Left hindlimb (tissue), 1 donor: ENCODE results near the gene WIPF3.
A peak's percentile ranks its signal among the peaks of the same experiment; 100 is the strongest.

Experiments
- DNase-seq: peaks from one replicate; pipeline ENCODE4 v3.0.0-alpha.2; 2018

Gene WIPF3

DNA sequence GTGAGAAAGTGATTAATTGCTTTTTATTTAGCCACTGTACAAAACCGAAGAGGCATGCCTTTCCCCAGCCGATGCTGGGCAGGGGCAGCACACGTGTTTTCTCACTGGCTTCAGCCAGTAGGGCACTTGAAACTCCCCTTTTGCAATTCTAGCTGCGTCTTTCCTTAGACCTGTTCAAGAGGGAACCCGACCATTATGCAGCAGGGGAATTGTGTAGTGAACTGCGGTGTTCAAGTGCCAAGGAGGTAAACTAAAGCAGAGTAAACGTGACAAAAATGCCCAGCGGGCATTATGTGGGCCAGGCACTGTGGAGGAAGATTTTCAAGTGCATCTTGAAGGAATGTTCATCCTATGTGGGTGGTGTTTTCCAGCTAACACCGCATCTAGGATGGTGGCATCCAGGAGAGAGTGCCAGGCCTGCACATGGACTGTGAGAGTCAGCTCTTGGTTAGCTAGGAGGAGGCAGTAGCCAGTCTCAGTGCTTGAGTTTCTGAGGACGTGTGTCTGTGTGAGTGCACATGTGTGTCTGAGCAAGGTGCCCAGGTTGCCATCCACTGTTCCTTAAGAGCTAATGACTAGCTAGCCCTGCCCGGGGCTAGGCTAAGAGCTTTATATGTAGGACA lies 3.3 kb downstream of the WIPF3 start:
- no peak for DNase-seq

DNA sequence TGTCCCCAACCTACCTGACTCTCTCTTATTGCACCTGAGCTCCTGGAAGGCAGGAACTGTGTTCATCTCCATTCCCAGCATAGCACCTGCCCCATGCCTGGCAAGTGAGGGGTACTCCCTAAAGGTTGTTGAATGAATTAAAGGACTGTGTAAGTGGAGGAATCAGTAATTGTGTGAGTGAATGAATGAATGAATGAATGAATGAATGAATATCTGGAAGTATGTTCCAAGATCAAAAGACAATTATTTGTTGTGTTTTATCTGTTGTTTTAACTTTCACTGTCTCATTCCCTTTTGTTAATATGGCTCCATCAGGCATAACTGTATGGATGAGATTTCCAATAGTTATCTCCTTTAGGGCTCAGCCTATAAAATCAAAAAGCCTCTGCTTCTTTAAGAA lies 4.0 kb downstream of the WIPF3 start:
- DNase-seq = no peak

DNA sequence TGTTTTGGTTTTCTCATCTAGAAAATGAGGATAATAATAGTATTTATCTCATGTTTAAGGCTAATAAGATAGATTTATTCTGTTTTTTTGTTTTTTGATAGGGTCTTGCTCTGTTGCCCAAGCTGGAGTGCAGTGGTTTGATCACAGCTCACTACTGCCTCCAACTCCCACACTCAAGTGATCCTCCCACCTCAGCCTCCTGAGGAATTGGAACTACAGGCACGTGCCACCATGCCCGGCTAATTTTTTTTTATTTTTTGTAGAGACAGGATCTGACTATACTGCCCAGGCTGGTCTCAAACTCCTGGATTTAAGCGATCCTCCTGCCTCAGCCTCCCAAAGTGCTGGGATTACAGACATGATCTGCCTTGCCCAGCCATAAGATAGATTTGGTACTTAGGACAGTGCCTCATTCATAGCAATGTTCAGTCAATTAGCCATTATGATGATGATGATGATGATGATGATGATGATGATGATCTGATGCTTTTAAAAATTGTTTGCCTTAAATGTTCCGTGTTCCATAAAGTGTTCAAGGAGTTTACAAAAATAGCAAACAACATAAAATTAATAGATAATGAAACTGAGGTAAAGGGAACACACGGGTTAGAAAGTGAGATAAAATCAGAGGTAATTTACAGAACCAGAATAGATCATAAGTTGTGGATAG lies 4.6 kb downstream of the WIPF3 start:
- no peak for DNase-seq

DNA sequence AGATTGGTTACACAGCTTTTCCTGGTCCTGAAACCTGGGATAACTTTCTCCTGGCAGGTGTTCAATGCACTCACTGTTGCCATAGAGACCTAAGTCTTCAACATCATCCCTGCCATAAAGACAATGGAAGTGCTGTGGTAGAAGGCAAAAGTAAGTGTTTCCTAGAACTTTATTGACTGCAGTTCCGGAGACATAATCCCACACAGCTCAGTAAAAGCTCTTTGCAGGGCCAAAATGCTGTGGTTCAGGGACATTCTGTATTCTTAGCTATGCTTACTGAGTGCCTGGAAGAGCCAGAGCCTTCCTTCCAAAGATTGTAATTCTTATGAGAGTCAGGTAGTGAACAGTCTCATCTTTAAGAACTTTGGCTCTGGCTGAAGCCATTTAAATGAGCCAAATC lies 5.3 kb downstream of the WIPF3 start:
- DNase-seq = no peak

DNA sequence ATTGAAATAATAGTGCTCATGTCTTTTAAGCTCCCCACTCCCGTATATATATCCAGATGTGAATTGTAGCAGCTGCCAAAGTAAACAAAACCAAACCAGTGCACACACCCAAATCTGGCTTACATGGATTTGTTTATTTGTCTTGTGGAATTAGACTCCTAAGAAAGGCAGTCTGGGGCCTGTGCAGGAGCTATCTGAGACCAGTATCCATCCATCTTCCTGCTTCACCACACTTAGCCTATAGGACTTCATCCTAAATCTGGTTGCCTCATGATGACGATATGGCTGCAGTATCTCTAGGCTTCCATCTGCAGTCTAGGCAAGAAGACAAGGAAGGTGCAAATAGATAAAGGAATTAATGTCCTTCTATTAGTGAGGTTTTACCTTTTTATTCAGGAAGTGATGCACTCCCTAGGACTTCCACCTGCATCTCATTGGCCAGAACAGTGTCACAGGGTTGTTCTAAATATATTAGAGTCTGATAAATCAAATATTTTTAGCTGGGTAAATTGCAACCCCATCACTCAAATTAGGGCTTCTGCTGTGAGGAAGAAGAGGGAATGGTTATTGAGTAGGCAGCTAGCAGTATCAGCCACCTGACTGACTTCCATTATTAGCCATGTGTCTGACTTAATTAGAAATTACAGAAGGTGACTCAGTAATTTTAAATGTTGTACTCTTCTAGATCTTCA lies 6.0 kb downstream of the WIPF3 start:
- no peak for DNase-seq

DNA sequence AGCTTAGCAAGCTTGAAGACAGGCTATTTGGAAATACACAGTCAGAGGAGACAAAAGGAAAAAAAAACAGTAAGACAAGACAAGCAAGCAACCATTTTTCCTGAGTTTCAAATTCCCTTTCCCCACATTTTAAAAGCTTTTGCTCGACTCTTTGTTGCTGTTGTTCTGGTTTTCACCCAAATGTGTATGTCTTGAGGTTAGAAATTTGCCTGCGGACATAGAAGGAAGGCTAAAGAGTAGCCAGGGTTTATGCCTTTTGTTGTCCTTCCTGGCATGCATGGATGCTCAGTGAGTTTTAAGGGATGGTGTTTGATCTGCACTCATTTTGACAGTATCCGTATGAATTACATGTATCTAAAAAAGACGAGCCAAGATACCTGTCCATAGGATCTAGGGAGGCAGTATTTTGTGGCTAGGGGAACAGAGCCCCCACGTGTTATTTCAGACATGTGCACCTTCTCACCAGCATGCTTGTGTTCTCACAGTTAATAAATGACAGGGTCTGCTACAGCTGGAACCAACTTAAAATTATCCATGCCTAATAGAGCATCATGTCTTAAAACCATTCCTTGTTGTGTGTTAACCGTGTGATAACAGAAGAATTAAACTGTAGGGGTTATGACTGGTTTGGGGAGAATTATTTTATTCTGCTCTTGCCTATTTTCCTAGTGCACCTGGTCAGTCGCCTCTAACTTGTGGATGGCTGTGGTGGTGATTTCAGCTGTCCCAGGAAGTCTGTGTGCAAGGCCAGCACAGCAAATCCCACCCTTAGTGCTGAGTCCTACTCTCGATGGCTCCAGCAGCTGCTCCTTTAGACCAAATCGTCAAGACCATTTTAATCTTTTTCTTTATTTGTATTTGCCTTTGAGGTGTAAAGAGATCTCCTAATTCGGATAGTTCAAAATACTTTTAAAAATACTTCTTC lies 9.1 kb downstream of the WIPF3 start:
- no peak for DNase-seq

DNA sequence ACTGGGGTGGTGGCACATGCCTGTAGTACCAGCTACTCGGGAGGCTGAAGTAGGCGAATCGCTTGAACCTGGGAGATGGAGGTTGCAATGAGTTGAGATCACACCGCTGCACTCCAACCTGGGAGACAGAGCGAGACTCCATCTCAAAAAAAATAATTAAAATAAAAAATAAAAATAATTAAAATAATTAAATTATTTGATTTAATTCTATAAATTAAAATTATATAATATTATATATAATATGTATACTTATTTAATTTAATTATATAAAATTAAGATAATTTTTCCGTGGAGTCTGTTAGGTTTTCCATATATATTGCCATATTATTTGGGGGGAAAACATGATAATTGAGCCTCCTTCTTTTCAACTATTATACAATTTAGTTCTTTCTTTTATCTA lies 12.0 kb downstream of the WIPF3 start:
- no peak for DNase-seq

DNA sequence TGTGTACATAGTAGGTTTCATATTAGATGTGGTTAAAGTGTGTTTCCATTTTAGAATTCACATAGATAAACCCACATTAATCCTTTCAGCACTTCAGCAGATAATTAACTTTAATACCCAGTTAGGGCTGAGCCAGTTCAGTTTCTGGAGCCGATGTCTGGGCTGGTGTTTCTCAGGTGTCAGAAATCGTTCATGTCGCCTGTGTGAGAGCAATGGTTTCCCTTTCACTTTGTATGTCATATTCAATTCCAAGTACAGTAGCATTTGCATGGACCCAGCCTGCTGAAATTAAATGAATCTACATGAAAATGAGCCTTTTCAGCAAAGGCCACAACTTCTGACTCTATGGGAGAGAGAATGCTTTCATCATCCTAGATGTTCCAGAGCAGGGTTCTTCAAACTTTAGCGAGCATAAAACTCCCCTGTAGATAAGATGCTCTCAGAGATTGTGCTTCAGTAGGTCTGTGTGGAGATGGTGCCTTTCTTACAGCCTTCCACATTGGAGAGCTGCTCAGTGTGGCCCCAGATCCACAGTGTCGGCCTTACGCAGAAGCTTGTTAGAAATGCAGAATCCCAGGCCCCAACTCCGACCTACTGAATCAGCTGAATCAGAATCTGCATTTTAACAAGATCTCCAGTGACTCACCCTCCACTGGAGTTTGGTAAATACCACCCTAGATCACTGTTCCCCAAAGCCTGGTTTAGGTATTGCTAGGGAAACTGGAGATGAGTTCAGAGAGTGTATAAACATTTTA lies 19.6 kb downstream of the WIPF3 start:
- DNase-seq = no peak

DNA sequence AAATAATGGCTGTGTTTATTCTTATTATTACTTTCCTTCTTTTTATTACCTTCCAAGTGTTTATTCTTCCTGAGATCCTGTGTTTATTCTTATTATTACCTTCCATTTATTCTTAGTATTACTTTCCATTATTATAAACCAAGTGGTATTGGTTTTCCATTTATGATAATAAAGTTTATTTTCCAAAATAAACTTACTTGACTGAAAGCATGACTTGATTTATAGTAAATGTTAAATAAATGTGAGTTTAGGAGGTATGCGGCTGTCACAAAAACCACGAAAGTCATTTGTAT lies 20.2 kb downstream of the WIPF3 start:
- no peak for DNase-seq

DNA sequence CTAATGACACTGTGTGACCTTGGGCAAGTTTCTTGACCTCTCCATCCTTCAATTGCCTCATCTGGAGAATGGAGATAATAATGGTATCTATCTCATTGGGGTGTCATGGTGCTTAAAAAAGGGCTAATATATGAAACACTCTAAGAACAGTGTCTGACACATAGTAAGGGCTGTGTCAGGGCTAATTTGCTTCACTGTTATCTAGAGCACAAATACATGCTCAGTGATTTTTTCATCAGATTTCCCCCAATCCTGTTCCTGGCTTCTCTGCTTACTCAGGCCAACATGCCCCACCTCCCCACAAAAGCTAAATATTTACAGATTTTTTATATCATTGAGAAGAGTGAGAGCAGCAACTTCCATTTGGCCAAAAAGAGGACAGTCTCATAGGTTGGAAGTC lies 20.6 kb downstream of the WIPF3 start:
- no peak for DNase-seq

DNA sequence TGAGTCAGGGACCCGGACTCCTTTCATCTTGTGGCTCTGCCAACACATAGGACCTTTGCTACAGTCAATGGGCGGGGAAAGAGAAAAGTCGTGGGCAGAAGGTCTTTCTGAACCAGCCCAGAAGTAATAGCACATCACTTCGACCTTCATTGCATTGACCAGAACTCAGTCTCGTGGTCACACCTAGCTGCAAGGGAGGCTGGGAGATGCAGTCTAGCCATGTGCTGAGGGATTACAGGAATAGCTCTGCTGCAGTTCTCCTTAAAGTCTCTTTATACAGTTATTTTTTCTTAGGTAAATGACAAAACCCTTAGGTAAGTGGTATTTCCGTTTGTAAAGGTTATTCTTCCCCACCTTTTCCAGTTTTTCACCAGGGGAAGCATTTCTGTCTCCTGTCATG lies 25.4 kb downstream of the WIPF3 start:
- no peak for DNase-seq

DNA sequence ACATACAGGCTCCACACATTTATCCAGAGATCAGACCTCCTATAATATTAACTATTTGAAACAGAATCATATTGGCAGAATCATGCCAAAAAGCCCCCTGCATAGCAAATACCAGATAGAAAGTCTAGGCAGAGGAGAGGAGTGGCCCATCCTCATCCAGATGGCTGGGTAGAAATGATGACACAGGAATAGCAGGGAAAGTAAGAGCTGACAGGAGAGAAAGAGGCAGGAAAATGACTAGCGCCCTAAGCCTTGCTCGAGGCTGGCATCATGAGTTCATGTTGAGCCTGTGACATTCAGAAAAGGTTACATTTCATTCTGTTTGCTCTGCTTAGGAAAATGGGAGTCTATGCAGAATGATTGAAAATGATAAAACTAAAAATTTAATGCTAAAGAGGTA lies 27.6 kb downstream of the WIPF3 start:
- DNase-seq = no peak

DNA sequence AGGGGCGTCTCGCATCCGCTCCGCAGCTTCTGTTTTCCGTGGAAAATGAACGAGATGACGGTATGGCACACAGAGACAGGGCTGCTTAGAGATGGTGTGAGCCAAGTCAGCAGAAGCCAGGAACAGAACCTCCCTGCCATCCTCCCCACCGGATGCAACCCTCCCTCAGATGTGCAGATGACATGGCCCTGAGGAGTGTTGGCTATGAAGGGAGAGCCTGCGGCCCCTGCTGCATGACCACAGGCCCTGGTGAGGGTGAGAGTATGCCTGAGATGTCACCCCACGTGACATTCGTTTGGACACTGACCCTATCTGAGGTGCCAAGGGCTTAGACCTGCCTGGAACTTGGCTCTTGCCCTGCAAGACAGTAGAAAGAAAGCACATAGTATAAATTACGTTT lies 29.4 kb downstream of the WIPF3 start:
- no peak for DNase-seq

DNA sequence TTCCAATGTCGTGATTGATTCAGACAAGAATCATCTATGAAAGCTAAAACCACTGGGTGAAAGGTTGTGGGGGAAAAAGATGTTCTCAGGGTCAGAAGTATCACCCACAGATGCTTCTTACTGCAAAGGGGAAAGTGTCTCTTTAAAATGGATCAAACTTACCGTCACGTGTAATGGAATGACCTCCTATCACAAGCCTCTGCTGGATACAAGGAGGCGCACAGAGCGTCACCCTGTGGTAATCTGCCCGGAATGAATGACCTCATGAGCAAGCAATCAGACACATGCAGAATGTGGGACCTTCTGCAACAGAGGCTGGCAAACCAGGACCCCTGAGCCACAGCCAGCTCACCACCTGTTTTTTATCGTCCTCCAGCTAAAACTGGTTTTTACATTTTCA lies 33.0 kb downstream of the WIPF3 start:
- DNase-seq = peak; percentile 83

DNA sequence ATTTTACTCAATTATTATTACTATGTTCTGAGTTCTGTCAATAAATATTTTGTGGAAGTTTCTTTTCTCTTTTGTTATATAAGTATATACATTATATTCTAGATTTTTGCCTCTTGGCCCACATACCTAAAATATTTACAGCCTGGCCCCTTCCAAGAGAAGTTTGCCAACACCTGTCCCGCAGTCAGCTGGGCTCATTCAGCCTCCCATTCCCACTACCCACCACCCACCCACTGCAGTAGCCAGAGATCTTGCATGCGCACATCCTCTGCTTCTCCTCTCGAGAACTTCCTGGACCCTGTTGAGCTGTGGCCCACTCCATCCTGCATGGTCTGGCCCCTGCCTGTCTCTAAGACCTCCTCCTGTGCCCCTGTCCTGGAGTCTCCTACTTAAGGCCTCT lies 33.6 kb downstream of the WIPF3 start:
- peak; percentile 48 for DNase-seq

DNA sequence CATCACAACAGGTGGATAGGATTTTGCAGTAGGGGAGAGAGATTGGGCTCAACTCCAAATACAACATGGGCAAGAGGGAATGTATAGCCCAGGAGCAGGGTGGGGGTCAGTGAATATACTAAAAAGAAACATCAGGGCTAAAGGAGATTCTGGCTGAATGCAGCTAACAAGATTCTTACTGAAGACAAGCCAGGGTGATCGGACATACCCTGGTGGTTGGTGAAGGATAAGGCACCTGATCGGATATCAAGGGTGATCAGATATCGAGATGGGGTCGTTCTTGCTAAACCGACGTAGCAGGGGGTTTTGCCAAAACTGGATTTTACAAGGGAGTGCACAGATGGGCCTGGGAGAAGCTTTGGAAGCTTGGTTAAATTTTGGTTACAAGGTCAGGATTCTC lies 34.4 kb downstream of the WIPF3 start:
- no peak for DNase-seq

DNA sequence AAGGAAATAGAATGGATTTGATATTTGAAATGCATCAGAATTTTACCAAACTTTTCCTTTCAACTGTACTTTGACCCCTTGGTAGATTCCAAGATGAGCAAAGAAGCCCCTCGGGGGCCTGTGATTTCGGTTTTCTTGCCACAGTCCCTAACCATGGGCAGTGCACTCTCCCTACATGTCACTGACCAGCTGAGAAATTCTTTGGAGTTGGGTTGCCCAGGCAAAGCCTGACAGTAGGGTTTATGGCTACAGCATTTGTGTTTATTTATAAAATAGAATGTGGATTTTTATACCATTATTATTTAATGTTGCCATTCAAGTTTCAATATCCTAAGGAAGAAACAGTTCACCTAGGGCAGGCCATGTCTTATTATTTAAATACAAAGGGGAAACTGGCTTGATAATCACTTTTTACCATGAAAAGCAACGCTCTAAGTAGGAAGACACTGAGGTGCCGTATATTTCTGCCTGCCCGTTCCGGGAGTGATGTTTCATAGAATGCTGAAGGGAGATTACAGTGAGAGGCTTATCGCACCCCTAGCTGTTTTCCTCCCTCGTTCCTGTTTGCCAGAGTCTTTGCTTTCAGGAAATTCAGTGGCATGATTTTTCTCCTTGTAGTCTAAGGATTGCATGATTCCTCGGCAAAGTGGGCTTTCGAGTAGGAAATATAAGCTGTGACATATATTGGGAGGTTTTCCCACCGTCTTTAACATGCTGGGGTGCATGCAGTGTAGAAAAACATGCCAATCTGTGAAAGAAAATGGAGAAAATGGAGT lies 35.8 kb downstream of the WIPF3 start:
- no peak for DNase-seq

DNA sequence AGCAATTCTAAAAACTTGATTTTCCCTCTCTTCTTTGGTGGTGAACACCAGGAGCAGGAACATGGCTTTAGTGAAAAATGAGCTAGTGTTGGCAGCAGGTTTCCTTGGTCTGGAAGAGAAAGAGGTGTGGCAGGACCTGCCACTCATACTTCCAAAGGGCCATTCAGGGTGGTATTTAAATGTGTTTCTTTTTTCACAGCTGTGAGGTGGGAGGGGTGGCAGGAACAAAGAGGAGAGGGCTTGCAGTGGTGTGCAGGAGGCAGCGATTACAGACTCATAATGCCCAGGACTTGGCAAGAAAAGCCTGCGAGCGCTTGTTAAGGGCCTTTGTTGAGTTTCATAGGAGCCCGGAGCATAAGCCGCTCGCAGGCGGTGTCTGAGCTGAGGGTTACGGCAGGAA lies 36.8 kb downstream of the WIPF3 start:
- no peak for DNase-seq

DNA sequence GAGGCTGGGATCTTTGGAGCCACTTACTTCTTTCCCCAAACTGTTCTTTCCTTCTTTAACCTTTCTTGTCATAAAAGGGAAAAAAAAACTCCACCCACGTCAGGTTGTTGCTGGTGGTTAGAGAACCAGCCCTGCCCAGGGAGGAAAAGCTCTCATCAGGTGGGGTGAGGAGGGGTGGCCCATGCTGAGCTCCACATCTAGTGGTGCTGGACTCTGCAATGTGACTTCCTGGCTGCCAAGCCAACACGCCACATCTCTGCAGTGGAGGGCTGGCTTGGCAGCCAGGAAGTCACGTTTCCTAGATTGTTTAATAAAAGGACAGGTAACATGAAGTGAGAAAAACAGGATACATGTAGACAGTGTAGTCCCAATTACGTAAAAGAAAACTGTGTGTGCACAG lies 37.4 kb downstream of the WIPF3 start:
- no peak for DNase-seq

DNA sequence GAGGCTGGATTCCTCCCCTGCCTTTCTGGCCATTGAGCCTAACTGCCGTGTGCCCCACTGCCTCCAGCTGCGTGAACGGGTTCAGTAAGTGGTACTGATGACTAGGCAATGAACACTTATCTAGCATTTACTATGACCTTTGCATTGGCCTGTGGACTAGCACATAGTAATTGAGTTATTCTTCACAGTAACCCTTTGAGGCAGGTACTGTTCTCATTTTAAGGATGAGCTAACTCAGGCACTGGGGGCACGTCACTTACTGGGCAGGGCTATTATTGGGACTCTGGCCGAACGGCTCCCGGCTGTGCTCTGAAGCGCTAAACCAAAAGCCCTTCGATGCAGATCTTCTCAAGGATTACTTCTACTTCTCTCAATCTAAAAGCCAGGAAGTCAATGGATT lies 38.3 kb downstream of the WIPF3 start:
- no peak for DNase-seq

DNA sequence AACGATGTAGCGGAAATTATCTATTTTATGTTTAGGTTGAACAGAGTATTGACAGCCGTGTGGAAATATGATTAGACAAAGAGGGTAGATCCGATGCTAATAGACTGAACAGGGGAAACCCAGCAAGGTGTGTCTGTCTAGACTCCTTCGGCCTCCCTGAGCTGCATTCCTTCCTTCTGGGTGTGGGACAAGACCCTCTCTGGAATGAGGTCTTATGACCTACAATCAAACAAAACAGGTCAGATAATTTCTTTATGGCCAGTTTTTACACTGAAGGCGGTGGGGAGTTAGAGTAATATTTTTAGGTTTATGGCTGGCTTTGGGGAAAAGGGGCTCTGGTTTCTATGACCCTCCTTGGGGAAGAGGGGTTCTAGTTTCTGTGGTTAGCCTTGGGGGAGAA lies 41.2 kb downstream of the WIPF3 start:
- DNase-seq = no peak

DNA sequence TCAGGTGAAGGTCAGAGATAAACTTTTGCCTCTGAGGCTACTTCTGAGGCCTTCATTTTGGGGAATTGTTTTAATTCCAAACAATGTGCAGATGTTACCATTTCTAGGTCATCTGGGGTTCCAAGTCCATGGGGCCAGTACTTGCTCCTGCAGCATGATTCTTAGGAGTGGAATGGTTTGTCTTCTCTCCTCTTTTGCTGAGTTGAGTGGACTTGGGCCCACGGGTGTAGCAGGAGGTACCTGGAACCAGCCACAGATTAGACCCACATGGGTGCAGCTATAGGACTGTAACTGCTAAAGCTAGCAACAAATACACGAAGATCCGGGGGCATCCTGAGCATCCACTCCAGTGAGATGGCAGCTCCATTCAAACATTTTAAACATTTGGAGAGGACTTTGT lies 41.6 kb downstream of the WIPF3 start:
- no peak for DNase-seq
